HEK293 (cell line): Measurements from ENCODE around the gene BLOC1S1.

Source experiments
- CTCF ChIA-PET: fragments of 350-600 bp; formaldehyde crosslinking; extraction: SDS; loops from one replicate; lab custom pipeline; 2021; ENCODE audit warnings: antibody characterized with exemption; lab: Yijun Ruan, JAX
- POLR2A ChIA-PET: fragments of 300-600 bp; formaldehyde crosslinking; extraction: SDS; loops from one replicate; lab custom pipeline; 2020; ENCODE audit warnings: antibody characterized with exemption, inconsistent platforms; lab: Yijun Ruan, JAX
- H3K27ac ChIP-seq: fragments of 200-500 bp; sonication (Bioruptor generic); 2 replicates; pipeline ENCODE4 v1.5.1; 2014; ENCODE audit warnings: low read depth, low read length, control low read depth, inconsistent platforms; ENCODE audit errors: extremely low read depth
- H3K36me3 ChIP-seq, 2 experiments: fragments of 200-500 bp in 1 of 2; sonication (Bioruptor generic) in 1 of 2; 1 replicate in 1 of 2; 2 replicates in 1 of 2; pipeline ENCODE4 v1.5.1; 2014 to 2017; ENCODE audit warnings: inconsistent platforms in 2 of 2, low read length in 2 of 2; ENCODE audit not compliant: control insufficient read depth in 2 of 2, insufficient read depth in 1 of 2
- H3K4me1 ChIP-seq: fragments of 200-500 bp; sonication (Bioruptor generic); 2 replicates; pipeline ENCODE4 v1.5.1; 2014; ENCODE audit warnings: mild to moderate bottlenecking, low read length, inconsistent platforms; ENCODE audit not compliant: control insufficient read depth, insufficient read depth
- H3K4me3 ChIP-seq: 2 replicates; pipeline ENCODE4 v1.5.1; 2011; ENCODE audit warnings: low read depth, mild to moderate bottlenecking, control low read depth, low read length, moderate library complexity
- H3K9me3 ChIP-seq: fragments of 200-500 bp; sonication (Bioruptor generic); 2 replicates; pipeline ENCODE4 v1.5.1; 2014; ENCODE audit warnings: low read depth, low read length, inconsistent platforms; ENCODE audit not compliant: control insufficient read depth, insufficient read depth
- EGR2 ChIP-seq: fragments of 450-650 bp; formaldehyde crosslinking; IDR thresholded peaks from 2 replicates; pipeline ENCODE4 v1.5.1; 2016; ENCODE audit warnings: low read depth, missing biosample characterization, missing genetic modification characterization
- HOXC10 ChIP-seq: sonication (generic); formaldehyde crosslinking; IDR thresholded peaks from 2 replicates; pipeline ENCODE4 v1.8.1; 2023; ENCODE audit warnings: mild to moderate bottlenecking, missing genetic modification reagents
- IKZF3 ChIP-seq: fragments of 450-650 bp; IDR thresholded peaks from 2 replicates; pipeline ENCODE4 v1.5.0; 2018; ENCODE audit warnings: missing biosample characterization, mild to moderate bottlenecking, missing genetic modification characterization, moderate library complexity
- YY1 ChIP-seq: fragments of 450-650 bp; formaldehyde crosslinking; IDR thresholded peaks from 2 replicates; pipeline ENCODE4 v1.5.1; 2018; ENCODE audit warnings: missing biosample characterization, missing genetic modification characterization
- ZEB2 ChIP-seq: fragments of 450-650 bp; formaldehyde crosslinking; IDR thresholded peaks from 2 replicates; pipeline ENCODE4 v1.5.1; 2016; ENCODE audit warnings: missing biosample characterization, missing genetic modification characterization
- ZFHX2 ChIP-seq: fragments of 450-650 bp; formaldehyde crosslinking; conservative IDR thresholded peaks from 2 replicates; pipeline ENCODE4 v1.5.1; 2016; ENCODE audit warnings: missing biosample characterization, missing genetic modification characterization
- ZNF423 ChIP-seq: fragments of 450-650 bp; formaldehyde crosslinking; IDR thresholded peaks from 2 replicates; pipeline ENCODE4 v1.5.1; 2016; ENCODE audit warnings: missing biosample characterization, missing genetic modification characterization
- ZNF600 ChIP-seq: fragments of 450-650 bp; formaldehyde crosslinking; IDR thresholded peaks from 2 replicates; pipeline ENCODE4 v1.5.1; 2016; ENCODE audit warnings: missing biosample characterization, missing genetic modification characterization
- ZNF624 ChIP-seq: fragments of 450-650 bp; formaldehyde crosslinking; IDR thresholded peaks from 2 replicates; pipeline ENCODE4 v1.5.1; 2017; ENCODE audit warnings: missing biosample characterization, missing genetic modification characterization
- ZNF629 ChIP-seq: fragments of 450-650 bp; formaldehyde crosslinking; IDR thresholded peaks from 2 replicates; pipeline ENCODE4 v1.5.1; 2017; ENCODE audit warnings: missing biosample characterization, missing genetic modification characterization
- ZNF660 ChIP-seq: fragments of 450-650 bp; IDR thresholded peaks from 2 replicates; pipeline ENCODE4 v1.5.1; 2018; ENCODE audit warnings: missing biosample characterization, mild to moderate bottlenecking, missing genetic modification characterization
- TF ChIP-seq, protein P1 (sequence below): fragments of 450-650 bp; formaldehyde crosslinking; conservative IDR thresholded peaks from 2 replicates; pipeline ENCODE4 v1.5.1; 2016; ENCODE audit warnings: low read depth, missing biosample characterization, missing genetic modification characterization
- TF ChIP-seq, protein P2 (sequence below): fragments of 450-650 bp; formaldehyde crosslinking; IDR thresholded peaks from 2 replicates; pipeline ENCODE4 v1.5.1; 2016; ENCODE audit warnings: missing biosample characterization, missing genetic modification characterization
- TF ChIP-seq, protein P3 (sequence below): fragments of 450-650 bp; formaldehyde crosslinking; IDR thresholded peaks from 2 replicates; pipeline ENCODE4 v1.5.1; 2016; ENCODE audit warnings: missing biosample characterization, missing genetic modification characterization
- TF ChIP-seq, protein P4 (sequence below): fragments of 450-650 bp; formaldehyde crosslinking; IDR thresholded peaks from 2 replicates; pipeline ENCODE4 v1.5.1; 2016; ENCODE audit warnings: missing biosample characterization, missing genetic modification characterization

BLOC1S1 gene

GRCh38 chr12:55718624-55719275 is 2.9 kb downstream of the BLOC1S1 start:
- no peak for TF ChIP-seq ZNF660 (tag by site-specific recombination)
- TF ChIP-seq IKZF3: peak; percentile 83
- no peak overlapping the region for H3K4me3 ChIP-seq
- peaks cover 13% of the 10 kb centered on the region; the same call in 1 of the 2 replicates for H3K4me1 ChIP-seq
- ChIA-PET POLR2A (interaction anchor here (1.7 kb wide), 1 partner anchor 10 kb away, joined by 7 read pairs; the partner anchor contains the start of gene CD63), CTCF (interaction anchor here (1.0 to 3.0 kb wide), 4 partner anchors 12 to 221 kb away, joined by 3 to 21 read pairs (median 6); no protein-coding TSS in a partner anchor)
- H3K27ac ChIP-seq: no peak overlapping the region
- H3K36me3 ChIP-seq: peaks cover 0 to 32% of the 10 kb centered on the region in 2 experiments; a peak in 1 of 3 replicates
- no peaks in the 10 kb centered on the region for H3K9me3 ChIP-seq

- no peak for TF ChIP-seq ZNF624 (tag by site-specific recombination)
- H3K36me3 ChIP-seq: peaks cover 0 to 38% of the 10 kb centered on the region in 2 experiments; a peak in 1 of 3 replicates
- peaks cover 13% of the 10 kb centered on the region; the same call in 1 of the 2 replicates for H3K4me1 ChIP-seq
- ChIA-PET CTCF (interaction anchor here (0.6 to 7.0 kb wide), 10 partner anchors 11 to 253 kb away, joined by 3 to 127 read pairs (median 4); a partner anchor contains a TSS), POLR2A (interaction anchor here (1.7 kb wide), 1 partner anchor 10 kb away, joined by 7 read pairs; the partner anchor contains the start of gene CD63)
- H3K9me3 ChIP-seq: no peaks in the 10 kb centered on the region
- H3K4me3 ChIP-seq: no peak overlapping the region
- H3K27ac ChIP-seq: no peak overlapping the region
These were observed 3.5 kb downstream of the BLOC1S1 start for GRCh38 chr12:55719371-55719770.

GRCh38 chr12:55720071-55720564 is 4.3 kb downstream of the BLOC1S1 start, which contains the start of gene RDH5:
Gene RDH5, plus strand, starts transcription at chr12:55720393. Its CDS starts 792 bp downstream, at chr12:55721185.
- Histone ChIP-seq H3K4me1 (peaks cover 13% of the 10 kb centered on the region; the same call in 1 of the 2 replicates), H3K27ac (no peak within 1 kb of the TSS), H3K4me3 (no peak within 1 kb of the TSS), H3K9me3 (no peaks in the 10 kb centered on the region), H3K36me3 (peaks cover 0 to 46% of the 10 kb centered on the region in 2 experiments; a peak in 1 of 3 replicates)
- ChIA-PET CTCF (interaction anchor here (0.6 to 7.0 kb wide), 9 partner anchors 10 to 106 kb away, joined by 3 to 127 read pairs (median 6); partner anchors contain the start of gene ITGA7), POLR2A (interaction anchor here (0.7 to 1.7 kb wide), 3 partner anchors 9 to 19 kb away, joined by 3 to 7 read pairs (median 4); partner anchors contain the start of gene CD63)
- TF ChIP-seq ZFHX2: peak; percentile 73
- TF ChIP-seq ZNF629 (tag by site-specific recombination): no peak
- peak; percentile 86 for TF ChIP-seq EGR2 (tag by site-specific recombination)

GRCh38 chr12:55720894-55721444 is 5.1 kb downstream of the BLOC1S1 start:
- peaks cover 13% of the 10 kb centered on the region; the same call in 1 of the 2 replicates for H3K4me1 ChIP-seq
- H3K4me3 ChIP-seq: no peak overlapping the region
- H3K9me3 ChIP-seq: no peaks in the 10 kb centered on the region
- peaks cover 6 to 54% of the 10 kb centered on the region in 2 experiments for H3K36me3 ChIP-seq
- CTCF ChIA-PET: interaction anchor here (0.6 to 7.0 kb wide), 11 partner anchors 9 to 105 kb away, joined by 3 to 127 read pairs (median 5); partner anchors contain the start of gene ITGA7
- POLR2A ChIA-PET: interaction anchor here (0.7 to 1.7 kb wide), 3 partner anchors 8 to 20 kb away, joined by 3 to 7 read pairs (median 4); partner anchors contain the start of gene CD63
- H3K27ac ChIP-seq: no peak overlapping the region
- TF ChIP-seq, protein P1, sequence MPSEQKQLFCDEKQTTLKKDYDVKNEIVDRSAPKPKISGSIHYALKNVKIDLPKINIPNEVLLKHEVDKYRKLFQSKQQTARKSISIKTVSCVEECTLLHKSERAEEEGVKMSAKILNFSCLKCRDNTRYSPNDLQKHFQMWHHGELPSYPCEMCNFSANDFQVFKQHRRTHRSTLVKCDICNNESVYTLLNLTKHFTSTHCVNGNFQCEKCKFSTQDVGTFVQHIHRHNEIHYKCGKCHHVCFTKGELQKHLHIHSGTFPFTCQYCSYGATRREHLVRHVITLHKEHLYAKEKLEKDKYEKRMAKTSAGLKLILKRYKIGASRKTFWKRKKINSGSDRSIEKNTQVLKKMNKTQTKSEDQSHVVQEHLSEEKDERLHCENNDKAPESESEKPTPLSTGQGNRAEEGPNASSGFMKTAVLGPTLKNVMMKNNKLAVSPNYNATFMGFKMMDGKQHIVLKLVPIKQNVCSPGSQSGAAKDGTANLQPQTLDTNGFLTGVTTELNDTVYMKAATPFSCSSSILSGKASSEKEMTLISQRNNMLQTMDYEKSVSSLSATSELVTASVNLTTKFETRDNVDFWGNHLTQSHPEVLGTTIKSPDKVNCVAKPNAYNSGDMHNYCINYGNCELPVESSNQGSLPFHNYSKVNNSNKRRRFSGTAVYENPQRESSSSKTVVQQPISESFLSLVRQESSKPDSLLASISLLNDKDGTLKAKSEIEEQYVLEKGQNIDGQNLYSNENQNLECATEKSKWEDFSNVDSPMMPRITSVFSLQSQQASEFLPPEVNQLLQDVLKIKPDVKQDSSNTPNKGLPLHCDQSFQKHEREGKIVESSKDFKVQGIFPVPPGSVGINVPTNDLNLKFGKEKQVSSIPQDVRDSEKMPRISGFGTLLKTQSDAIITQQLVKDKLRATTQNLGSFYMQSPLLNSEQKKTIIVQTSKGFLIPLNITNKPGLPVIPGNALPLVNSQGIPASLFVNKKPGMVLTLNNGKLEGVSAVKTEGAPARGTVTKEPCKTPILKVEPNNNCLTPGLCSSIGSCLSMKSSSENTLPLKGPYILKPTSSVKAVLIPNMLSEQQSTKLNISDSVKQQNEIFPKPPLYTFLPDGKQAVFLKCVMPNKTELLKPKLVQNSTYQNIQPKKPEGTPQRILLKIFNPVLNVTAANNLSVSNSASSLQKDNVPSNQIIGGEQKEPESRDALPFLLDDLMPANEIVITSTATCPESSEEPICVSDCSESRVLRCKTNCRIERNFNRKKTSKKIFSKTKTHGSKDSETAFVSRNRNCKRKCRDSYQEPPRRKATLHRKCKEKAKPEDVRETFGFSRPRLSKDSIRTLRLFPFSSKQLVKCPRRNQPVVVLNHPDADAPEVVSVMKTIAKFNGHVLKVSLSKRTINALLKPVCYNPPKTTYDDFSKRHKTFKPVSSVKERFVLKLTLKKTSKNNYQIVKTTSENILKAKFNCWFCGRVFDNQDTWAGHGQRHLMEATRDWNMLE (tag by site-specific recombination): no peak
- TF ChIP-seq ZNF600 (tag by site-specific recombination): 0 out of 2 replicates have a peak, but pooled peaks have one; percentile 39
- TF ChIP-seq ZNF423 (tag by site-specific recombination): no peak
- no peak for TF ChIP-seq YY1 (tag by site-specific recombination)
- TF ChIP-seq, protein P2, sequence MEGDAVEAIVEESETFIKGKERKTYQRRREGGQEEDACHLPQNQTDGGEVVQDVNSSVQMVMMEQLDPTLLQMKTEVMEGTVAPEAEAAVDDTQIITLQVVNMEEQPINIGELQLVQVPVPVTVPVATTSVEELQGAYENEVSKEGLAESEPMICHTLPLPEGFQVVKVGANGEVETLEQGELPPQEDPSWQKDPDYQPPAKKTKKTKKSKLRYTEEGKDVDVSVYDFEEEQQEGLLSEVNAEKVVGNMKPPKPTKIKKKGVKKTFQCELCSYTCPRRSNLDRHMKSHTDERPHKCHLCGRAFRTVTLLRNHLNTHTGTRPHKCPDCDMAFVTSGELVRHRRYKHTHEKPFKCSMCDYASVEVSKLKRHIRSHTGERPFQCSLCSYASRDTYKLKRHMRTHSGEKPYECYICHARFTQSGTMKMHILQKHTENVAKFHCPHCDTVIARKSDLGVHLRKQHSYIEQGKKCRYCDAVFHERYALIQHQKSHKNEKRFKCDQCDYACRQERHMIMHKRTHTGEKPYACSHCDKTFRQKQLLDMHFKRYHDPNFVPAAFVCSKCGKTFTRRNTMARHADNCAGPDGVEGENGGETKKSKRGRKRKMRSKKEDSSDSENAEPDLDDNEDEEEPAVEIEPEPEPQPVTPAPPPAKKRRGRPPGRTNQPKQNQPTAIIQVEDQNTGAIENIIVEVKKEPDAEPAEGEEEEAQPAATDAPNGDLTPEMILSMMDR: peak; percentile 67; the same call in 1 of the 2 replicates
- no peak for TF ChIP-seq ZEB2 (tag by site-specific recombination)
- TF ChIP-seq, protein P3, sequence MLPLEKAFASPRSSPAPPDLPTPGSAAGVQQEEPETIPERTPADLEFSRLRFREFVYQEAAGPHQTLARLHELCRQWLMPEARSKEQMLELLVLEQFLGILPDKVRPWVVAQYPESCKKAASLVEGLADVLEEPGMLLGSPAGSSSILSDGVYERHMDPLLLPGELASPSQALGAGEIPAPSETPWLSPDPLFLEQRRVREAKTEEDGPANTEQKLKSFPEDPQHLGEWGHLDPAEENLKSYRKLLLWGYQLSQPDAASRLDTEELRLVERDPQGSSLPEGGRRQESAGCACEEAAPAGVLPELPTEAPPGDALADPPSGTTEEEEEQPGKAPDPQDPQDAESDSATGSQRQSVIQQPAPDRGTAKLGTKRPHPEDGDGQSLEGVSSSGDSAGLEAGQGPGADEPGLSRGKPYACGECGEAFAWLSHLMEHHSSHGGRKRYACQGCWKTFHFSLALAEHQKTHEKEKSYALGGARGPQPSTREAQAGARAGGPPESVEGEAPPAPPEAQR: no peak
- no peak for TF ChIP-seq HOXC10
- TF ChIP-seq, protein P4, sequence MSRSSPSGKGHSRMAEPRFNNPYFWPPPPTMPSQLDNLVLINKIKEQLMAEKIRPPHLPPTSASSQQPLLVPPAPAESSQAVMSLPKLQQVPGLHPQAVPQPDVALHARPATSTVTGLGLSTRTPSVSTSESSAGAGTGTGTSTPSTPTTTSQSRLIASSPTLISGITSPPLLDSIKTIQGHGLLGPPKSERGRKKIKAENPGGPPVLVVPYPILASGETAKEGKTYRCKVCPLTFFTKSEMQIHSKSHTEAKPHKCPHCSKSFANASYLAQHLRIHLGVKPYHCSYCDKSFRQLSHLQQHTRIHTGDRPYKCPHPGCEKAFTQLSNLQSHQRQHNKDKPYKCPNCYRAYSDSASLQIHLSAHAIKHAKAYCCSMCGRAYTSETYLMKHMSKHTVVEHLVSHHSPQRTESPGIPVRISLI (tag by site-specific recombination): peak; percentile 83
